HepG2 (cell line): ENCODE measurements around the gene ANKRD29.

ENCODE experiments used
- AKAP8 ChIP-seq: sonication (generic); formaldehyde crosslinking; IDR thresholded peaks from 2 replicates; pipeline ENCODE4 v1.5.1; 2020; ENCODE audit warnings: mild to moderate bottlenecking, missing genetic modification reagents
- EZH2 ChIP-seq: conservative IDR thresholded peaks from 2 replicates; pipeline ENCODE4 v1.6.1; 2012; ENCODE audit warnings: mild to moderate bottlenecking, low read depth, low read length, moderate library complexity
- MAF1 ChIP-seq: sonication (generic); formaldehyde crosslinking; IDR thresholded peaks from 2 replicates; pipeline ENCODE4 v1.5.0; 2020; ENCODE audit warnings: missing genetic modification reagents, borderline replicate concordance
- RFX5 ChIP-seq: IDR thresholded peaks from 2 replicates; pipeline ENCODE4 v1.6.1; 2011; ENCODE audit warnings: low read depth, low read length, improper control_type of control experiment
- ZBTB2 ChIP-seq: sonication (generic); formaldehyde crosslinking; IDR thresholded peaks from 2 replicates; pipeline ENCODE4 v1.8.0; 2022; ENCODE audit warnings: low read depth, missing genetic modification reagents
- ZSCAN20 ChIP-seq: sonication (generic); formaldehyde crosslinking; IDR thresholded peaks from 2 replicates; pipeline ENCODE4 v1.4.0; 2020; ENCODE audit warnings: missing genetic modification reagents, mild to moderate bottlenecking, borderline replicate concordance

GRCh38 chr18:23623040-23623439, 39.7 kb downstream of the ANKRD29 start:
- no peak for TF ChIP-seq RFX5
- TF ChIP-seq MAF1 (CRISPR knock-in tag) = no peak
- TF ChIP-seq ZBTB2 = no peak
- TF ChIP-seq EZH2 = no peak
- no peak for TF ChIP-seq ZSCAN20
- TF ChIP-seq AKAP8 (CRISPR knock-in tag) = no peak
